M059J (cell line): ENCODE data around the gene C19orf47. TPM values are rescaled to one million over a fixed set of nuclear protein-coding genes. Genes with fewer than 3 reads are reported as not detected.
"Not testable (repeated sequence)": the region's sequence is repeated elsewhere in the genome, so short reads cannot be mapped to it uniquely, and the experiment has no call there.

Experiments used
- DNase-seq: peaks from one replicate; pipeline ENCODE4 v3.0.0-alpha.2; 2012; ENCODE audit warnings: low read depth
- total RNA-seq: library from RNA; depleted of rRNA; stranded (reverse); fragments of >200 nt; shearing (Covaris generic); gene quantifications from 2 replicates; pipeline ENCODE4 v1.2.3, GENCODE V29; 2014

C19orf47 gene
- total RNA-seq, 1 experiment from 2014 or later: 14.6 TPM

DNA sequence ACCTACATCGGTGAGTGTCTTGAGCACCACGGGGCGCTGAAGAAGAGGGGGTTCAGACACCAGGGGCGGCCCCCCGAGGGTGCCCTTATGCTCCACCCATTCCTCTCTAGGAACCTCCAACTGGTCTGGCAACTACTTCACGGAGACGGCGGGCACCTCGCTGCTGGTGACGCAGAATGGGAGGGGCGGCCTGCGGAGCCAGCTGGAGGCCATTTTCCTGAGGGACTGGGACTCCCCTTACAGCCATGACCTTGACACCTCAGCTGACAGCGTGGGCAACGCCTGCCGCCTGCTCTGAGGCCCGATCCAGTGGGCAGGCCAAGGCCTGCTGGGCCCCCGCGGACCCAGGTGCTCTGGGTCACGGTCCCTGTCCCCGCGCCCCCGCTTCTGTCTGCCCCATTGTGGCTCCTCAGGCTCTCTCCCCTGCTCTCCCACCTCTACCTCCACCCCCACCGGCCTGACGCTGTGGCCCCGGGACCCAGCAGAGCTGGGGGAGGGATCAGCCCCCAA lies 29.7 kb upstream of the C19orf47 start:
- DNase-seq: no peak

DNA sequence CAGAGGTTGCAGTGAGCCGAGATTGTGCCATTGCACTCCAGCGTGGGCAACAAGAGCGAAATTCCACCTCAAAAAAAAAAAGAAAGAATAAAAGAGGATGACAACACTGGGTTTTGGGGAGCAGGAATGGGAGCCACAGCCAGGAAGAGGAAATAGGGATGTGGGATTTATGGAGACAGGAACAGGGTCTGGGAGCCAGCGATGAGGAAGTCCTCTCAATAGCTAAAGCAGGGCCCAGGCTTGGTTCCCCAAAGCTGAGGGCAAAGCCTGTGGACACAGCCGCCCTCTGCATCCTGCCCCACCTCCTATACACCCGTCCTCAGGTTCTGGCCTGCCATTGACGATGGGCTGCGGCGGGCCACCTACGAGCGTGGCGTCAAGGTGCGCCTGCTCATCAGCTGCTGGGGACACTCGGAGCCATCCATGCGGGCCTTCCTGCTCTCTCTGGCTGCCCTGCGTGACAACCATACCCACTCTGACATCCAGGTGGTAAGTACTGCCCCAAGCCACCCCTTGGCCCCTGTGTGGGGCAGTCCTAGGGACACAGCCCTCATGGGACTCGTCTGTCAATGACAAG lies 28.2 kb upstream of the C19orf47 start:
- DNase-seq: no peak

DNA sequence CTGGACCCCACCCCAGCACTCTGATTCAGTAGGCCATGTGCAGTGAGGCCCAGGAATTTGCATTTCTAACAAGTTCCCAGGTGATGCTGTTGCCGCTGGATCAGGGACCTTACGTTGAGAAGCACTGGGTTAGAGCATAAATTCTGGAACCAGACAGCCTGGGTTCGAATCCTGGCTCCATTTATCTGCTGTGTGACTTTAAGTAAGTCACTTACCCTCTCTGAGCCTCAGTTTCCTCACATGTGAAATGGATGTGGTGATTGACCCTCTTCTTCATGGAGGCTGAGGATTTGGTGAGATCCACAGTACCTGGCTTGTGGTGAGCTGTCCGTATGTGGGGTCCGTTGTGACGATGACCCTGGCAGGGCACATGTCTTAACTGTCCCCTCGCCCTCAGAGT lies 25.9 kb upstream of the C19orf47 start:
- no peak for DNase-seq

DNA sequence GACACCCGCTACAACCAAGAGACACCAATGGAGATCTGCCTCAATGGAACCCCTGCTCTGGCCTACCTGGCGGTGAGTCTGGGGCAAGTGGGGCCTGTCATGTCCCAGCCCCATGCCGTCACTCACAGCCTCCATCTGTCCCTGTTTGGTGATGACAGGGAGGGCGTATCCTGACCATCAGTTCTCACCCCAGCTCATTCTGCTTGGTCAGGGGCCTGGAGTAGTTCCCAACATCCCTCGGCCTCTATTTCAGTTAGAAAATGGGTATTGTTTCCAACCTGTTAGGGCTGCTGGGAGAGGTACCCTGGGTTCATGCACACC lies 23.6 kb upstream of the C19orf47 start:
- DNase-seq: no peak

DNA sequence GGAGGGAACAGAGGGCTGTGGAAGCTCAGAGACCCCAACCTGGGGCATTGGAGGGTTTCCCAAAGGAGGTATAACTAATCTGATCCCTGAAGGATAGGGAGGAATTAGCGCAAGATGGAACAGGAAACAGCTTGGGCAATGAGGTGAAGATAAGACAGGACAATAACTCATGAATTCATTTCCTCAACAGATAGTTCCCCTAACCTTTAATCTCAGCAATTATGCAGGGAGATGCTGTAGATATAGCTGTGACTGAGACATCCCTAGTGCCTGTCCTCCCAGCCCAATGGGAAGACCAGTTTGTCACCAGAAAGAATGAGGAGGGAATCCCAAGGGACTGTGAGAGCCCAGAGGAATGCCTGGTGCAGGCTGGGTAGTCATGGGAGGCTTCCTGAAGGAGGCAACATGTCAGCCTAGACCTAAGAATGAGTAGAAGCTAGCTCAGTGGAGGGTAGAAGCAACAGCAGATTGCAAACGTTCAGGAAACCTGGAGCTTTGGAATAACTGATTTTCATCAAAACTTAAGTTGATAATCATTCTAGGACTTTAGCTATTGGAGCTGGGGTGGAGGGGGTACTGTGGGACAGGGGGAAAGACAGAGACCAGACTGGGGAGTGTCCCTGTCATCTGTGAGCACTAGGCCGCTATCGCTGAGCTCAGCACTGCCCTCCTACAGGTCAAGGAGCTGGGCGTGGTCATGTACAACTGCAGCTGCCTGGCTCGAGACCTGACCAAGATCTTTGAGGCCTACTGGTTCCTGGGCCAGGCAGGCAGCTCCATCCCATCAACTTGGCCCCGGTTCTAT lies 23.0 kb upstream of the C19orf47 start:
- no peak for DNase-seq

DNA sequence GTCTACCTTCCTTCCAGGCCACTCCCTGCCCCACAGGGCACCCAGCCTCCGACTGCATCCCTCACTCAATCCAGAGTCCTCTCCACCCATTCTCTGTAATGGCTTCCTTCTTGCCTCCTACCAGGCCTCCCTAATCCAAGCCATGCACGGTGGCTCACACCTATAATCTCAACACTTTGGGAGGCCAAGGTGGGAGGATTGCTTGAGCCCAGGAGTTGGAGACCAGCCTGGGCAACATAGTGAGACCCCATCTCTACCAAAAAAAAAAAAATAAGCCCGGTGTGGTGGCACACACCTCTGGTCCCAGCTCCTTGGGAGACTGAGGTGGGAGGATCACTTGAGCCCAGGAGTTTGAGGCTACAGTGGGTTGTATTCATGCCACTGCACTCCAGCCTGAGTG lies 22.1 kb upstream of the C19orf47 start:
- DNase-seq: not testable (repeated sequence)

DNA sequence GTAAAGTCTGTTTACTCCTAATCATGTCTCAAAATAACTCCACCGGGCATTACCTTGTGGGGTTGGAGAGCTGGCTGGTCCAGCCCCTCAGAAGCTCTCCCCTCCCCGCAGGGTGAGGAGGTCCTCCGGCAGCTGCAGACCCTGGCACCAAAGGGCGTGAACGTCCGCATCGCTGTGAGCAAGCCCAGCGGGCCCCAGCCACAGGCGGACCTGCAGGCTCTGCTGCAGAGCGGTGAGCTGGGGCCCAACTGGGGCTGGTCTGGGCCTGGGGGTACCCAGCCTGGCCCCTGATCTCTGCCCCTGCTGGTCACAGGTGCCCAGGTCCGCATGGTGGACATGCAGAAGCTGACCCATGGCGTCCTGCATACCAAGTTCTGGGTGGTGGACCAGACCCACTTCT lies 21.6 kb upstream of the C19orf47 start:
- DNase-seq: no peak

DNA sequence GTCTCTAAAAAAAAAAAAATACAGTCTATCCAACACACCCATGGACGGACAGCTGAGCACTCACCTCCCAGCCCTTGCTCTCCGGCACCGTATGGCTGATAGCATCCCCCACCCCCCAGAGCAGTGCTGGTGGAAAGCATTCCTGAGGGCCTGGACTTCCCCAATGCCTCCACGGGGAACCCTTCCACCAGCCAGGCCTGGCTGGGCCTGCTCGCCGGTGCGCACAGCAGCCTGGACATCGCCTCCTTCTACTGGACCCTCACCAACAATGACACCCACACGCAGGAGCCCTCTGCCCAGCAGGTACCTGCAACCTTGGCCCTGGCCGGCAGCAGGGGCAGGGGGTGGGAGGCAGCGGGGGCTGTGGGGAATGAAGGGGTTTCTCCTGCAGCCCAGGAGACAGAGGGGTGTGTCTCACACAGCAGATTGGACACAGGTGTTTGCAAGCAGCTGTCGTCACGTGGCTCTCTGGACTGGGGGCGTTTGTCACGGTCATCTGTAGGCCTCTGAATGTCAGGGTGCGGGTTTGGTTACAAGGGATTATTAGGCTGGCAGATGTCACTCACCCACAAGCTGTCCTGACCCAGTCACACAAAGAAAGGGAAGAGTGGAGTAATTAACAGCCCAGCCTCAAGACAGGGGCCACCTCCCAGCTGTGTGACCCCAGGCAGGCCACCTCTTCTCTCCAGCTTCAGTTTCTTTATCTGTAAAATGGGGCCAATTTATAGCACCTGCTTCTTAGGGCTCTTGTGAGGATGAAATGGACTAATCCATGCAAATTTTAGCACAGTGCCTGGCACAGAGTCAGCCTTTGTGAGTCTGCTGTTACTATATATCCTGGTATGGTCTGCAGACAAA lies 19.6 kb upstream of the C19orf47 start:
- no peak for DNase-seq

DNA sequence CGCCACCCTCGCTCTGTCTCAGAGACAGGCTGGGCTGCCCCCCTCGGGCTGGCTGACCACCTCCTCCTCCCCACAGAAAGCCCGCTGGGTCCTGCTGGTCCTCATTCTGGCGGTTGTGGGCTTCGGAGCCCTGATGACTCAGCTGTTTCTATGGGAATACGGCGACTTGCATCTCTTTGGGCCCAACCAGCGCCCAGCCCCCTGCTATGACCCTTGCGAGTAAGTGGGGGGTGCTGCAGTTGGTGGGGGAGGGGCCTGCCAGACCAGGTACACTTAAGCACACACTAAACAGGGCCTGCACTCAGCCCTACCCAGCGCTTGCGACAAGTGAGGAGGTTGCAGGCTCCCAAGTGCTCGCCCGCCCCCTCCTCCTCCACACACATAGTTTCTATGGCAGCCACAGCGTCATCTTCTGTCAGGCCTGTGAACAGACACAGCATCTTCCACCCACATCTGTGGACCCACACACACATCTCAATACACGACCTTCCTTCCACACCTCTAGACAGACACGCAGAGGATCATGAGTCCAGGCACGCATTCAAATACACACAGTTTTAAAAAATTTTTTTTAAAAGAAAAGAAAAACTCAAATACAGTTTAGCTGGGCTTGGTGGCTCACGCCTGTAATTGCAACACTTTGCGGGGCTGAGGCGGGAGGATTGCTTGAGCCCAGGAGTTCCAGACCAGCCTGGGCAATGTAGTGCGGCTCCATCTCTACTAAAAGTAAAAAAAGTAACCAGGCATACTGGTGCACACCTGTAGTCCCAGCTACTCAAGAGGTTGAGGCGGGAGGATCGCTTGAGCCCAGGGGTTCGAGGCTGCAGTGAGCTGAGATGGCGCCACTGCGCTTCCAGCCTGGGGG lies 18.7 kb upstream of the C19orf47 start:
- DNase-seq: no peak

DNA sequence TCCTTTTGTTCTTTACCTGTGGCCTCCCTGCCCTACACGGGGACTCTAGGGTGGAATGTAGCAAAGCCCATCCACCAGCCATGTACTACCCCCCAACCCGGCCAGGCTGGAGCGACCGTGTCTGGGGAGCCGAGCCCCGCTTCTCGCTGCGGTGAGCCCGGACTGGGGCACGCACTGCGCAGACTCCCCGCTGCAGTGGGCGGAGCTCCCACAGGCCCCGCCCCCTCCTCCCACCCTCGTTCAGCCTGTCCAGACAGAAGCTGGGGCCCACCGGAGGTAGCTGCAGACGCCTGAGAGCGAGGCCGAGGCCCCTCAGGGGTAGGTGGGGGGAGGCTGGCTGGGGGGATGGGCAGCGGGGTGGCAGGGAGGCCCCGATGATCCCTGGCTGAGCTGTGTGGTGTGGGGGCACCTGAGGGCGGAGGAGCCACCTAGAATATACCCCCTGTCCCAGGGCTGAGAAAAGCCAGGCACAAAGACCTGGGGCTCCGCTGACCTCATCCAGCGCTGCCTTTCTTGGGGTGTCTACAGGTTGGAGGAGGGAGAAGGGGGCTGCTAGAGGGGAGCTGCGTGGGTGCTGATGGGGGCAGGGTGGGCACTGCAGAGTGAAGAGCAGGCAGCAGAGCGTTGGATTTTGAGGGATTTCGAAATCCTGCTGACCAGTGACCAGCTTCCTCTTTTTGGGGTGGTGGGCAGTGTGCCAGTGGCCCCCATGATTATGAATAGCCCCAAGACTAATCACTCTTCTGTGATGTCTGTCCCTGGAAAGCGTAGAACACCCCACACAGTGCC lies 17.6 kb upstream of the C19orf47 start:
- no peak for DNase-seq

DNA sequence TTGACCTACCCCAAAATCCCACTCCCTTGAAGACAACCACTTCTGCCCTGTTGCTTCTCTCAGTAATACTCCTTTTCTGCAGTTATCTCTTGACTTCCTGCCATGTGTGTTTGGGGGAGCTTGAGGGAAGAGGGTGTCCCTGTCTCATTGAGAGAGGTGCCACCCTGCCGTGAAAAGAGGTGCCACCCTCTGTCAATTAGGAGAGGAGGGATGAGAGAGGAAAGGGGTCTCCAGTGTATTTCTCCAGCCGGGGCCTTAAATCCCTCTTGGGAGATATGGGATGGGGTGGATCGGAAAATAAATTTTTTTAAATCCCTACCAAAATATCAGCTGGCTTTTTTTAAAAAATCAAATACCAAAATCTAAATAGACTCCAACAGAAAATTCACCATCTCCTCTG lies 16.8 kb upstream of the C19orf47 start:
- no peak for DNase-seq

DNA sequence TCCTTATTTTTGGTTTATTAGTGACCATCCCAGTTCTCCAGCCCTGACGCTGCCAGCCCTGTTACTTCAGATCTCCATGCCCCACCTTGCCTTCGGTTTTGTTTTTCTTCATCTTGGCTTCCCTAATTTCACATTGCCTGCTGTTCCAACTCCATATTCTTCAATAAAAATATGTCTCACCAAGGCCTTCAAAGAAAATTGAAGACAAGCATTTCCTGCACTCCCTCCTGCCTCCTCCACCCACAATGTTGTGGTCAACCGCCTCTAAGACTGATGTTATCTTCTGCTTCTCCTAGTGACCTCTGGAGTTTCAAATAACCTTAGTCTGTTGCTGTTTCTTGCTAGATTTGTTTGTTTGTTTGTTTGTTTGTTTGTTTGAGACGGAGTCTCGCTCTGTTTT lies 14.9 kb upstream of the C19orf47 start:
- peak; percentile 46 for DNase-seq

DNA sequence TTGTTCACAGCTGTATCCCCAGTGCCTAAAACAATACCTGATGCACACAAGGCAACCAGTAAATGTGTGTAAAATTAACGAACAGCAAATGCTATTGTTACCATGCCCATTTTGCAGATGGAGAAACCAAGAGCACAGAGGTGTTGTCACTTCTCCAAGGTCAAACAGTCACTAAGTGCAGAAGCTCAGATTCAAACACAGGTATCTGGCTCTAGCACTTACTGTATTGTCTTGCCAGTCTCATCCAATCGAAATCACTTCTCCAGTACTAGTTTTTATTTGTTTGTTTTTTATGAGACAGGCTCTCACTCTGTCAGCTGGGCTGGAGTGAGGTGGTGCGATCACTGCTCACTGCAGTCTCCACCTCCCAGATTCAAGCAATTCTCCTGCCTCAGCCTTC lies 14.0 kb upstream of the C19orf47 start:
- no peak for DNase-seq

DNA sequence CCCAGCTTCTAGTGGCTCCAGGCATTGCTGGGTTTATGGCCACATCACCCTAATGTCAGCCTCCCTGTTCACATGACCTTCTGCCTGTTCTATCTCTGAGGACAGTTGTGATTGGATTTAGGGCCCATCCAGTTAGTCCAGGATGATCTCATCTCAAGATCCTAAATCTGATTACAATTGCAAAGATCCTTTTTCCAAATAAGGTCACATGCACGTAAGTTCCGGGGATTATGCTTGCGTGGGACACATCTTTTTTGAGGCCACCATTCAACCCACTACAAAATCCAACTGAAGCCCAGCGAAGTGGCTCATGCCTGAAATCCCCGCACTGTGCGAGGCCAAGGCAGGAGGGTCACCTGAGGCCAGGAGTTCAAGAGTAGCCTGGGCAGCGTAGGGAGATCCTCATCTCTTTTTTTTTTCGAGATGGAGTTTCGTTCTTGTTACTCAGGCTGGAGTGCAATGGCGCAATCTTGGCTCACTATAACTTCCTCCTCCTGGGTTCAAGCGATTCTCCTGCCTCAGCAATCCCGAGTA lies 12.6 kb upstream of the C19orf47 start:
- peak; percentile 7 for DNase-seq

DNA sequence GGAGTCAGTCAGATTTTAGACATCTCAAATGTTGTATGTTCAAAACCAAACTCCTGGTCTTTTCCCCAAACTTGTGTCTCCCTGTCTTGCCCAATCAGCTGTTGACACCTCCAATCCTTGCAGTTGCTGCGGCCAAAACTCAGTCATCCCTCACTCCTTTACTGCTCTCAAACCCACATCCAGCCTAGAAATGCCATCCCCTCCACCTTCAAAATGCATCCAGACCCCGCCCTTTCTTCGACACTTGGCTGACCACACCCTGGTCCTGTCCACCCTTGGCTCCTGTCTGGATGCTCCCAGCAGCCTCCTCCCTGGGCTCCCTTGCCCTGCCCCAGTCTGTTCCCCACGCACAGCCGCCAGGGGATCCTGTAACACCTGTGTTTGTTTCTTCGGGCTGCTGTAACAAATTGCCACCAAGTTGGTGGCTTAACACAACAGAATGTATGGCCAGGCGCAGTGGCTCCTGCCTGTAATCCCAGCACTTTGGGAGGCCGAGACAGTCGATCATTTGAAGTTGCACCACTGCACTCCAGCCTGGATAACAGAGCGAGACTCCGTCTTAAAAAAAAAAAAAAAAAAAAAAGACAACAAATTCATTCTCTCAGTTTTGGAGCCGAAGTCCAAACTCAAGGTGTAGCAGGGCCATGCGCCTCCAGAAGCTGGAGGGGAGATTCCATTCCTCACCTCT lies 12.0 kb upstream of the C19orf47 start:
- DNase-seq: no peak

DNA sequence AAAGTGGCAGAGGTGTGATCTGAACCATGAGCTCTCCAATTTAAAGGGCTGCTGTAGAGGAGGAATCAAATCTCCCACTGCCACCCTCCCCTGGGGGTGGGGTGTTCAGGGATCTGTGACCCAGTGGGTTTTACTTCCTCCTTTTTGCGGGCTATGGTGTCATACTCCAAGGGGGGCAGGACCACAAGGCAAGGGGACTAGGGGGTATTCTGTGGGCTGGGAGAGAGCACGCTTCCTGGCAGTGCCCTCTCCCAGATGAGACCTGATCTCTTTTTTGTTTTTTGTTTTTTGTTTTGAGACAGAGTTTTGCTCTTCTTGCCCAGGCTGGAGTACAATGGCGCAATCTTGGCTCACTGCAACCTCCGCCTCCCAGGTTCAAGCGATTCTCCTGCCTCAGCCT lies 10.6 kb upstream of the C19orf47 start:
- DNase-seq: no peak

DNA sequence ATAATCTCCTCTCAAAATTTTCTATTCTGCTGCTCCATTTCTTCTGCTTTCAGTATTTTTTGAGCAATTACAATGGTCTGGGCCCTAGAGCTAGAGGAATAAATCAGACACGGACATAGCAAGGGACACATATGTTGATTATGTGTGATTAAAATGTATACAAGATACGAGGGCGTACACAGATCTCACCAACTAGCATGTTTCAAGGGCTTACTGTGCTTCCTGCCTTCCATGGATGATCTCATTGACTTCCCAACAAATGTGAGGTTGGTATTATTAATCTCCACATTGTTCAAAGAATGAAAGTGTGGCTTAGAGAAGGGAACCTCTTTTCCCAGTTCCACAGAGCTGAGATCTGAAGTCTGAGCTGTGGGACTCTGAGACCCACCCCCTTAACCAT lies 9.4 kb upstream of the C19orf47 start:
- DNase-seq: no peak

DNA sequence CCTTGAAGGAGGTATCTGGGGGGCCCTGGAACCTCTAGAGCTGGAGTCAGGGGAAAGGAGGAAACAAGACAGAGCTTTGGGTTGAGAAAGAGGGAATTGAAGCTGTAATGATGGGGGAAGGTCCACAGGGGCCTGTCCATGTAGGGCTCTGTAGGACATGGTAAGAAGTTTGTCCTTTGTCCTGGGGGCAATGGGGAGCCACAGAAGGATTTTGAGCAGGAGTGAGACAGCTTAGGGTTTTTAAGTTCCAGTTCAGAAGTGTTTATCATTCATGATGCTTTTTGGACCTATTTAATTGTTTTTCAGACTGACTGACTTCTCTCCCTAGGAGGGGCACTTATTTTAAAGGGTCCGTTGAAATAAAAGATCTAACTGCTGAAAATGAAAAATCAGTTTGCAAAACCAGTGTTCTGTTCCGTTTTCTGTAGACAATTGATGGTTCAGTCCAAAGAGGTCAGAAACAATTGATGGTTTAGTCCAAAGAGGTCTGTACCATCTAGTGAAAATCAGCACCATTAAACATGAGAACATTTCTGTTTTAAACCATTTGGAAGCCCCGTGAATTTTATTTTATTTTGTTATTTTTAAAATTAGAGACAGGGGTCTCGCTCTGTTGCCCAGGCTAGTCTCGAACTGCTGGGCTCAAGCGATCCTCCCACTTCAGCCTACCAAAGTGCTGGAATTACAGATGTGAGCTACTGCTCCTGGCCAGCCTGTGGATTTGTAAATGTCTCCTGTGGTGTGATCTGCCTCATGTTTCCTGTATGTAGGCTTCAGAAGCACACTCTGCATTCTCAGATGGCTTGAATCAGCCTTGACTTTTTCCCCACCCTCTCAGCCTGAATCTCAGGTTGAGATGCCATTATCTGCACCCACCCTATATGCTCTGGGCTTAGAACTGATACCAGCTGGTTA lies 8.7 kb upstream of the C19orf47 start:
- no peak for DNase-seq
